Mesothelial cell of epicardium (in vitro differentiated cells): ENCODE data around the gene ADAR. TPM values are rescaled to one million over a fixed set of nuclear protein-coding genes. Genes with fewer than 3 reads are reported as not detected.

ENCODE experiments used
- DNase-seq, 2 experiments: peaks; one replicate each; pipeline ENCODE4 v3.0.0; 2021; ENCODE audit warnings: low spot score in 2 of 2; ENCODE audit not compliant: unreplicated experiment in 2 of 2
- H3K27ac Mint-ChIP-seq: 2 replicates; pipeline ENCODE4 v1.8.0; 2021; ENCODE audit warnings: mixed read lengths
- H3K27me3 Mint-ChIP-seq: 2 replicates; pipeline ENCODE4 v1.8.0; 2021; ENCODE audit warnings: low read depth, mixed read lengths
- H3K36me3 Mint-ChIP-seq: 2 replicates; pipeline ENCODE4 v1.8.0; 2021; ENCODE audit warnings: mixed read lengths
- H3K4me1 Mint-ChIP-seq: 2 replicates; pipeline ENCODE4 v1.8.0; 2021; ENCODE audit warnings: mixed read lengths
- H3K4me3 Mint-ChIP-seq: 2 replicates; pipeline ENCODE4 v1.8.0; 2021; ENCODE audit warnings: mild to moderate bottlenecking, moderate library complexity, mixed read lengths
- H3K9me3 Mint-ChIP-seq: 2 replicates; pipeline ENCODE4 v1.8.0; 2021; ENCODE audit warnings: mixed read lengths
- total RNA-seq: library from RNA; stranded (reverse); gene quantifications from 3 replicates; pipeline ENCODE4 v1.2.1, GENCODE V29; 2021
- TF ChIP-seq, protein P1 (sequence below): fragments of 200-600 bp; sonication (generic); IDR thresholded peaks from one replicate; pipeline ENCODE4 v1.5.0; 2021; ENCODE audit warnings: antibody characterized with exemption; ENCODE audit not compliant: unreplicated experiment

The ADAR gene
- total RNA-seq, 1 donor from 2014 or later, result 229 TPM

DNA sequence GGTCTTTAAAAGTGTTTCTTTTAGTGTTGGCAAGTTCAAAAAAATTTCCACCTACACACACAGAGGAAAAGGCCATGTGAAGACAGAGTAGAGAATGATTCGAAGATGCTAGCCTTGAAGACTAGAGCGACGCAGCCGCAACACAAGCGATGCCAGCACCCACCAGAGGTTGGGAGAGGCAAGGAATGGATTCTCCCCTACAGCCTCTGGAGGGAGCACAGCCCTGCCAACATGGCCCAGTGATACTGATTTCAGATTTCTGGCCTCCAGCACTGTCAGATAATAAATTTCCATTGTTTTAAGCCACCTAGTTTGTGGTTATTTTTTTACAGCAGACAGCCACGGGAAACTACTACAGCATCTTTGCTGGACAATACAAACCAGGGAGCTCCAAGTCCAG is 6.9 kb upstream of the ADAR start:
- peaks cover 19% of the 10 kb centered on the region for H3K4me1 Mint-ChIP-seq
- TF ChIP-seq, protein P1, sequence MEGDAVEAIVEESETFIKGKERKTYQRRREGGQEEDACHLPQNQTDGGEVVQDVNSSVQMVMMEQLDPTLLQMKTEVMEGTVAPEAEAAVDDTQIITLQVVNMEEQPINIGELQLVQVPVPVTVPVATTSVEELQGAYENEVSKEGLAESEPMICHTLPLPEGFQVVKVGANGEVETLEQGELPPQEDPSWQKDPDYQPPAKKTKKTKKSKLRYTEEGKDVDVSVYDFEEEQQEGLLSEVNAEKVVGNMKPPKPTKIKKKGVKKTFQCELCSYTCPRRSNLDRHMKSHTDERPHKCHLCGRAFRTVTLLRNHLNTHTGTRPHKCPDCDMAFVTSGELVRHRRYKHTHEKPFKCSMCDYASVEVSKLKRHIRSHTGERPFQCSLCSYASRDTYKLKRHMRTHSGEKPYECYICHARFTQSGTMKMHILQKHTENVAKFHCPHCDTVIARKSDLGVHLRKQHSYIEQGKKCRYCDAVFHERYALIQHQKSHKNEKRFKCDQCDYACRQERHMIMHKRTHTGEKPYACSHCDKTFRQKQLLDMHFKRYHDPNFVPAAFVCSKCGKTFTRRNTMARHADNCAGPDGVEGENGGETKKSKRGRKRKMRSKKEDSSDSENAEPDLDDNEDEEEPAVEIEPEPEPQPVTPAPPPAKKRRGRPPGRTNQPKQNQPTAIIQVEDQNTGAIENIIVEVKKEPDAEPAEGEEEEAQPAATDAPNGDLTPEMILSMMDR, result no peak
- H3K9me3 Mint-ChIP-seq, result no peaks in the 10 kb centered on the region
- DNase-seq, result no peak
- no peaks in the 10 kb centered on the region for H3K27me3 Mint-ChIP-seq
- no peaks in the 10 kb centered on the region for H3K36me3 Mint-ChIP-seq
- H3K4me3 Mint-ChIP-seq, result no peak overlapping the region
- H3K27ac Mint-ChIP-seq, result peak overlapping the region; percentile 25

- TF ChIP-seq, protein P1, result no peak
- Mint-ChIP-seq H3K9me3 (no peaks in the 10 kb centered on the region), H3K4me1 (peaks cover 26% of the 10 kb centered on the region), H3K27ac (no peak overlapping the region), H3K4me3 (no peak overlapping the region), H3K27me3 (no peaks in the 10 kb centered on the region), H3K36me3 (no peaks in the 10 kb centered on the region)
- DNase-seq, result no peak
These were observed 6.3 kb upstream of the ADAR start for GRCh38 chr1:154614247-154614646.

DNA sequence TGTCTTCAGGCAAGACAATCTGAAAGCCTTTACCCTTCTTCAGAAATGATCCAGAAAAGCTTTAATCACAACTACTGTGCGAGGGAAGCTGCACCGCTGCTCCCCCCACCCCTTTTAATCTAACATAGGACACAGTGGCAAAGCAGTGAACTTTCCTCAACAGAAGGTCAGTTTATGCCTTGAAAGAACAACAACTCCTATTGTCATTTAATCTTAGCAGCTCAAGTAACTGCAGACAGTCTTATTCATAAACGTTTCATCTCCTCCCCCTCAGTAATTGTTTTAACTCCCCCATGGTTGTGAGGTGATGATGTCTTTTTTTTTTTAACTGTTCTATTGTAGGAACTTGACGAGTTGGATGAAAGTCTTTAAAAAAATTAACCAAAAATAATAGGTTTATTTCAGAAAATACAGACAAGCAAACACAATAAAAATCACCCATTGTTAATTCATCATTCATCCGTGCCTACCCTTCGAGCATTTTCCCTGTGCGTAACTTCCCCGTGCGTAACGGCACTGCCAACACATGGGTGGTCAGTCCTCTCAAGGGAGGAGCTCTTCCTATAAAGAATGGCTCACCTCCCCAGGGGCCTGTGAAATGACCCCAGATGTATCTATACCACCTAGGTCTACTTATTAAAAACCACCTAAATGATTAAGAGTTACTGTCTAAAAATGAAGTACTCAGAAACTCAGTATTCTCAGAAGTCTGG is 3.3 kb upstream of the ADAR start:
- TF ChIP-seq, protein P1, result no peak
- Mint-ChIP-seq H3K4me1 (peaks cover 33% of the 10 kb centered on the region), H3K36me3 (no peaks in the 10 kb centered on the region), H3K27ac (peak overlapping the region; percentile 55), H3K4me3 (no peak overlapping the region), H3K27me3 (no peaks in the 10 kb centered on the region), H3K9me3 (no peaks in the 10 kb centered on the region)
- no peak for DNase-seq

DNA sequence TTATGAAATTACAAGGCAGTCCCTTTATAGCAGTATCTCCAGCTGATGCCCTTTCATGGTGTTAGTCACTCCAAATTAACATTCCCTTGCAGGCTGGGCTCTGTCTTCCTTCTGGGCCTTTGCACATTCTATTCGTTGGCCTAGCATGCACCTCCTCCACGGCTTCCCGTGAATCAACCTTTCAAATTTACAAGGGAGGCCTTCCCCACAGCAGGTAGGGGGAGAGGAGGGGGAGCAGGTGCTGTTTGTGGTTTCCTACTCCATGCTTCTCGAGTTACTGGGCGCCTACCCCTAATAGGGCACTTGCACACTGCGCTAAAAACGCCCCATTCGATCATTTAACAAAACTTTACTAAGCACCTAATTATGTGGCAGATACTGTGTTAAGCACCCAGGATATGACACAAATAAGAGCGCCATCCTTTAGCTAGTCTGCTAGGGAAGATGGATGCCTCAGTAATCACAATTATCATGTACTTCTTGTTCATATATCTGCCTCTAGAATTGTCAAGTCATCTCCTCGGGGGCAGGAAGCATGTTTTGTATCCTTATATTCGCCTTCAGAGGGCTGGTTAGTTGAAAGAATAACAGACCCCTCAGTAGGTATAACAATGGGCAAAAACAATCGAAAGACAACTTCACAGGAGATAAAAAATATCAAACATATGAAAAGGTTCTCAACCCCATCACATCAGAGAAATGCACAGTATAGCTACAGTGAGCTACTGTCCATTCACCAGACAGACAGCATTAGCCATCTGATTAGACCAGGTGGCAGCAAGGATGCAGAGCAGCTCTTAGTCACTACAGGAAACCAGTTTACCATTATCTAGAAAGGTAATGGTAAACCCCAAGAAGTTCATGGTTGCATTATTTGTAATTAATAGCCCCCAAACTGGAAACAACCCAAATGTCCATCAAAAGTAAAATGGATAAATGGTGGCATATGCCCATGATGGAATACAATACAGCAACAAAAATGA is 1.7 kb upstream of the ADAR start:
- H3K9me3 Mint-ChIP-seq, result no peaks in the 10 kb centered on the region
- no peaks in the 10 kb centered on the region for H3K36me3 Mint-ChIP-seq
- TF ChIP-seq, protein P1, result no peak
- H3K4me3 Mint-ChIP-seq, result peak overlapping the region; percentile 86
- H3K4me1 Mint-ChIP-seq, result peaks cover 39% of the 10 kb centered on the region
- H3K27ac Mint-ChIP-seq, result peak overlapping the region; percentile 98
- no peak for DNase-seq
- no peaks in the 10 kb centered on the region for H3K27me3 Mint-ChIP-seq

DNA sequence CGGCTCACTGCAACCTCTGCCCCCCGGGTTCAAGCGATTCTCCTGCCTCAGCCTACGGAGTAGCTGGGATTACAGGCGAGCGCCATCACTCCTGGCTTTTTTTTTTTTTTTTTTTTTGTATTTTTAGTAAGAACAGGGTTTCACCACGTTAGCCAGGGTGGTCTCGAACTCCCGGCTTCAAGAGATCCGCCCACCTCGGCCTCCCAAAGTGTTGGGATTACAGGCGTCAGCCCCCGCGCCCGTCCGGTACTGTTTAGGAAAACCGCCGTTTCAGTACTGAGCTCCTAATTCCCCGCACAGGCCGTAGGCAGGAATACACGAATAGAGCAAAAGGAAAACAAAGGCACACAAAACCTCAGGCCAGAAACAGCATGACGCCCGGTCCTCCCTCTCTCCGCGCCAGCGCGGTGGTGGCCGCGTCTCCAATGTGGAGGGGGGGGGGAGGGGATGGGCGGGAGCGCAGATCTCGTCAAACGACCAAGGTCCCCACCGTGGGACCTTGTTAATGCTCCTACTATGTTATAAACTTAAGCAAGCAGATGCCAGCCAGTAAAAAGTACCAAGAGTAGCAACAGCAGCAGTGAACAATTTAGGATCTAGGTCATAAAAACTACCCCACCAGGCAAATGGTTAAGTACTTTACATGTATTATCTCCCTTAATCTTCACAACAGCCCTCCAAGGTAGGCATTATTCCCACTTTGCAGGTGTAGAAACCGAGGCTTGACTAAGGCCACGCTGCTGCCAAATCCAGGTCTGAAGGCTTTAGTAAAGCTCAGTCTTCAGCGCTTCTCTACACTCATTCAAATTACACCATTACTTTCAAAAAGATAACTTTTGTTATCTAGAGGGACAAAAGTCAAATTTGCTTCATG is 648 bp upstream of the ADAR start:
- TF ChIP-seq, protein P1, result no peak
- H3K9me3 Mint-ChIP-seq, result no peaks in the 10 kb centered on the region
- no peaks in the 10 kb centered on the region for H3K27me3 Mint-ChIP-seq
- H3K4me1 Mint-ChIP-seq, result peaks cover 41% of the 10 kb centered on the region
- H3K36me3 Mint-ChIP-seq, result peaks cover 3% of the 10 kb centered on the region
- H3K4me3 Mint-ChIP-seq, result peak overlapping the region; percentile 86
- peak overlapping the region; percentile 98 for H3K27ac Mint-ChIP-seq
- peak; percentile 29 to 59 for DNase-seq
